ENCODE results near the gene TAL1.
A peak's percentile ranks its signal among the peaks of the same experiment; 100 is the strongest.
"Not testable (repeated sequence)": the region's sequence is repeated elsewhere in the genome, so short reads cannot be mapped to it uniquely, and the experiment has no call there.

TAL1 gene

DNA sequence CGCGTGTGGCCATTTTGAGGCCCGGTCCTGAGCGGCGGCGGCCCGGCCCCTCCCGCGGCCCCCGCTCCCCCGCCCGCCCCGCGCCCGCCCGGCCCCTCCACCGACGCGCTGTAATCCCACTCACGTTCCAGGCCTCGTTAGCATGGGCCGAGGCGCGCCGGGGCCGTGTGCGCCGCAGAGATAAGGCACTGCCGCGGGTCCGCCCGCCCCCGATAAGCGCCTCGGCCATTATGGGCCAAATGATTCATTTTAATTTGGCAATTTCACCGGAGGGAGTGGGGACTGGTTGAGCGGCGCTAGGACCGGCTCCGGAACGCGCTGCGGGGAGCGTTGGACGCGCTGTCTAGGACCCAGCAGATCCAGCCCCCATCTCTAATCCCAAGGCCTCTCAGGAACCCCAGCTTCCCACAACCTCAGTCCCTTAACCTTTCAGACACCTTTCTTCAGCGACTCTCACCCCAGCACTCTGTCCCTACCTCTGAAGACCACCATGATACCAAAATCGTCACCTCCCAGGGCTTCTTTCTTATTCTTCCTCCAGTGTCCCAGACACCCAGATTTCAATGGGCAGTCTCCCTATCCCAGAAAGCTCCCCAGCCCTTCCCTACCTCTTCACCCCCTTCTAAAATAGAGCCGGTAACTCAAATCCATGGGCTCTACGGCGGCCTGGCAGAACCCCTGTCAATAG lies at the start of gene TAL1:
TAL1 (minus strand) TSS at position 39 of the 688 bp plus-strand sequence. CDS start 6,337 bp downstream, outside the sequence.
- FAIRE-seq (no peak), DNase-seq (ENCODE audit: insufficient read length, low spot score) (no peak)

- FAIRE-seq: no peak
- DNase-seq (ENCODE audit: insufficient read length, low spot score): no peak
Measured at GRCh38 chr1:47280142-47280541, 48.1 kb upstream of the TAL1 start.

DNA sequence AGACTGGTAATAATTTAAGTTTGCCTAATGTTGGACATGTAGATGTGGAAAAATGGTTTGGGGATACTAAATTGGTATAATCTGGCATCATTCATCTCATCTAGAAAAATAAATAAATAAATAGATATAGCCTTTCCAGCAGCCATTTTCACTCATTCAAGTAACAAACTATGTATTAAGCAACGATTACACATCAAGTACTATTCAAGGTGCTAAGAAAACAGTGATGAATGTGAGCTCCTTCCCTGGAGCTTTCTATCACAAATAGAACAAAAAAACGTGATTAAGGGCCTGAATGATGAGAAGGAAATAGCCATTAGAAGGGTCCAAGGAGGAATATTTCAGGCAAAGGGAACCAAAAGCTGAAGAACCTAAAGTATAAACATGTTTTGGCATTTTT lies 44.8 kb upstream of the TAL1 start:
- no peak for DNase-seq (ENCODE audit: insufficient read length, low spot score)
- FAIRE-seq: no peak

- not testable (repeated sequence) for DNase-seq (ENCODE audit: insufficient read length, low spot score); FAIRE-seq
Measured at GRCh38 chr1:47275811-47276210, 43.8 kb upstream of the TAL1 start.

GRCh38 chr1:47265529-47265928 lies 33.5 kb upstream of the TAL1 start:
- FAIRE-seq; DNase-seq (ENCODE audit: insufficient read length, low spot score): not testable (repeated sequence)

DNA sequence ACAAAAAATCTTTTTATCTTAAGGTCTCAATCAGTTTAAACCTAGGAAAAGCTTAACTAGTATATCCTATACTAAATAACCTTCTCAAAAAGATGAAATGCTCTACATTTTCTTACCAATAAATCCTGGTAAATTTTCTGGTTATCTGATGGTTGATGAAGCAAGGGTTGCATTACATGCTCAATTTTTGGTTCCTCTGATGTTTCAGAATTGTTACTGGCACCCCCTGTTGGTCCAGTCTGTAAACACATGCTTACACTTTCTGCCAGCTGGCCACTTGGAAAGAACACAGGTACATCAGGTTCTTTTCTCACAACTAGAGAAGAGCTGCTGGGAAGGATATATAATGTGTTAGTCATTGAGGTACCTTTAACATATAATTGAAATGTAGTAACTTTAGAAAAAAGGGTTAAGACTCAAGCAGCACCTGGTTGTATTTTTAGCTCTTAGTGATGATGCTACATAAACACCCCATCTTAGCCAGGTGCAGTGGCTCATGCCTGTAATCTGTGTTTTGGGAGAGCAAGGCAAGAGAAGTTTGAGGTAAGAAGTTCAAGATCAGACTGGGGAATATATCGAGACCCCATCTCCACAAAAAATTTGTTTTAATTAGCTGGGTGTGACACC lies 30.9 kb upstream of the TAL1 start:
- DNase-seq (ENCODE audit: insufficient read length, low spot score): peak; percentile 15

DNA sequence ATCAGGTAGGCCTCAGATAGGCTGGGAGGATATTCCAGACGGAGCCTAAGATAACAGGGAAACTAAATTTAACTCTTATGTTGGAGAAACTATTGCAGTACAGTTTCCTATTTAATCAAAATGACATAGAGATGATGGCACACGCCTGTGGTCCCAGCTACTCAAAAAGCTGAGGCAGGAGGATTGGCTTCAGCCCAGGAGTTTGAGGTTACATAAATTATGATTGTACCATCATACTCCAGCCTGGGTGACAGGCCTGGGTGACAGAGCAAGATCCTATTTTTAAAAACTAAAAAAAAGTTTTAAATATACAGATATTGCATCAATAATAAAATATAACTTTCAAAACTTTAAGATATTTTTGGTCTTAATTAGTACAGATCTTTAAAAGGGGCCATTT lies 25.2 kb upstream of the TAL1 start:
- no peak for FAIRE-seq
- DNase-seq (ENCODE audit: insufficient read length, low spot score): no peak

More for the DNA sequence above, 30.9 kb upstream of the TAL1 start:
- FAIRE-seq: peak; percentile 62

- FAIRE-seq: no peak
Measured at GRCh38 chr1:47252795-47253194, 20.8 kb upstream of the TAL1 start.

GRCh38 chr1:47252369-47252768 lies 20.3 kb upstream of the TAL1 start:
- DNase-seq (ENCODE audit: insufficient read length, low spot score): no peak
- no peak for FAIRE-seq

More at GRCh38 chr1:47252795-47253194, 20.8 kb upstream of the TAL1 start:
- DNase-seq (ENCODE audit: insufficient read length, low spot score): no peak

DNA sequence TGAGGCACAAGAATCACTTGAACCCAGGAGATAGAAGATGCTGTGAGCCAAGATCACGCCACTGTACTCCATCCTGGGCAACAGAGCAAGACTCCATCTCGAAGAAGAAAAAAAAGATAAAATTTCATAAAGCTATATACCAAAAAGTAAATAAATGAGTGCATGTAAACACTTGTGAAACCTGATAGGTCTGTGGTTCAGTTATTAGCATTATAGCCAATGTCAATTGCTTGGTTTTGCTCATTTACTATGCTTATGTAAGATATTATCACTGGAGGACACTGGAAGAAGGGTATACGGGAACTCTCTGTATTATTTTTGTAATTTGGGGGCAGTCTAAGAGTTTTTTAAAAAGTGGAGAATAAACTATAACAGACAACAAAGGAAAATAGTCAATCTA lies 17.7 kb upstream of the TAL1 start:
- FAIRE-seq (no peak), DNase-seq (ENCODE audit: insufficient read length, low spot score) (no peak)

DNA sequence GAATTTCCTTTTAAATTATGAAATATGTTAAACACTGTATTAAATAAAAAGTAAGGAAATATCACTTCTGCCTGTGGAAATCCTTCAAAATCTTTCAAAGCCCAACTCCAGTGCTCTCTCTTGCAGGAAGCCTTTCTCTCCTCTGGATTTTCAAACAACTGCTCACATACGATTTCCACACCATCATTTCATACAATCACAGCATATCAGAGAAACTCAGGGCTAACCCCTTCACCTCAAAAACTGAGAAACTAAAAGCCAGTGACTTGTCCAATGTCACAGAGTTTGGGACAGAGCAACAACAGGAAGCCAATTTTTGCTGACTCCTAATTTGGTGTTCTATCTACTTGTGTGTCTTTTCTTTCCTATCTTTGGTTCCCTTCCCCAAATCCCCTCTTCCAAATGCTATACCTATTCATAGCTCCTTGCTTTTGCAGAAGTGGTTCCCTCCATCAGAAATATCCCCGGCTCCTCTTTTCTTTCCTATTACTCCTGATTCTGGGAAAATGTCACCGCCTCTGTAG lies 12.4 kb upstream of the TAL1 start:
- no peak for DNase-seq (ENCODE audit: insufficient read length, low spot score)
- no peak for FAIRE-seq

GRCh38 chr1:47243910-47244309 lies 11.9 kb upstream of the TAL1 start:
- no peak for DNase-seq (ENCODE audit: insufficient read length, low spot score)
- FAIRE-seq: no peak

DNA sequence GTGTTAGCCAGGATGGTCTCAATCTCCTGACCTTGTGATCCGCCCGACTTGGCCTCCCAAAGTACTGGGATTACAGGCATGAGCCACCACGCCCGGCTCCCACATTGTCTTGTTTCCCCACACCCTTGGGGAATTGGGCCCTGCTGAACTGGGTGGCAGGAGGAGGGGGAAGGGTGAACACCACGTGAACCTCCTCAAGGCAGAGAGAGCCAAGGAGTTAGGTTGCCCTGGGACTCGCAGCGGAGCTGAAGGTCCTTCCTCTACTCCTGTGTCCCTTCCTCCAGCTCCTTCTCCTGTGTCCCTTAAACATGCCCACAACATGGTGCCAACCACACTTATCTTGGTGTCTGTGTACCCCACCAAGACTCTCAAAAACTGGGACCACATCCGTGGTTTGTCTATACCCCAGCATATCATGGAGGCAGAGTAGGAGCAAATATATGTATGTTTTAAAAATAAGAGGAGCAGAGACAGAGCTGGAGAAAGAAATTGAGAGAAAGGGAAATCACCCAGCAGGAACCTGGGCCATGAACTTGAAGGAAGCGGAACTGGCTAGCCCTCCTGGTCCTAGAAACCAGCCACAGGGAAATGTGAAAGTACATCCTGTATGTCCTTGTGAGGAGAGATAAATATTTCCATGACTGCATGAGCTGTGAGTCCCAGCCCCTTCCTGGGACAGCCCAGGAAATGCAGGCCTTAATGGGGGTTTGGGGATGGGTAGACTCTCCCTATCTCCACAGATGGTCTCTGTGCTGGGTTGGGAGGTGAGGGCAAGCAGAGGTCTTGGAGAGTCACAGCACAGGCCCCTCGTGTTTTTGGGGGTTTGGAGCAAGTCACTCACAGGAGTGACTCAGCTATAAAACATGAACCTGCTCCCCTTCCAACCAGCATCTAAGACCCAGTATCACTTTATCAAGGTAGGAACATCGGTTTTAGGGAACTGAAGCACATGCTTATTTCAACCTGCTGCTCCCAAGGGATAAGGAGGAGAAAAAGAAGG lies 9.4 kb upstream of the TAL1 start:
- FAIRE-seq: no peak
- DNase-seq (ENCODE audit: insufficient read length, low spot score): no peak

DNA sequence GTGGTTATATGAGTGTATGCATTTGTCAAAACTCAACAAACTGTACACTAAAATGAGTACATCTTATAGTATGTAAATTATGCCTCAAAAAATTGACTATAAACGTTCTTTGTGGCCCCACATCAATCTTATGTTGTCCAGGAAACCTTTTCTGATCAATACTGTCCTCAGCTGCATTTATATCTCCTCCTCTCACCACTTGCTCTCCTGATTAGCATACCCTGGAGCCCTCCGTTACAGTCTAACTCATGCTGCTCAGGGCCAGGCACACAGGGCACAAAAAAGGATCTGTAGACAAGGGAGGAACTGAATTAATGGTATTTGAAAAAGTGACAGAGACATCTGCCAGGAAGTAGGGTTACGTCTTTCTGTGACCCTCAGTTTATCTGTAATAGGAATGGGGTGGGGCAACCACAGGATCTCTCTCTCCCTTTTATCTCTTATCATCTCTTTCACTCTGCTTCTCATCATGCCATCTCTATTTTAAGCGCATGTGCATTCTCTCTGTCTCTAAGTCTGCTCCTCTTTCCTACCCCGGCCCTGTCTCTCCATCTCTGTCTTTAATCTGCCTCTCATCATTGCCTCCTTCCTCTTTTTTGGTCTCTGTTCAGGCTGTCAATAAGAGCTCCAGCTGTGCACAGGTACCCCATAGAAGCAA lies 7.0 kb upstream of the TAL1 start:
- DNase-seq (ENCODE audit: insufficient read length, low spot score) (no peak), FAIRE-seq (no peak)

DNA sequence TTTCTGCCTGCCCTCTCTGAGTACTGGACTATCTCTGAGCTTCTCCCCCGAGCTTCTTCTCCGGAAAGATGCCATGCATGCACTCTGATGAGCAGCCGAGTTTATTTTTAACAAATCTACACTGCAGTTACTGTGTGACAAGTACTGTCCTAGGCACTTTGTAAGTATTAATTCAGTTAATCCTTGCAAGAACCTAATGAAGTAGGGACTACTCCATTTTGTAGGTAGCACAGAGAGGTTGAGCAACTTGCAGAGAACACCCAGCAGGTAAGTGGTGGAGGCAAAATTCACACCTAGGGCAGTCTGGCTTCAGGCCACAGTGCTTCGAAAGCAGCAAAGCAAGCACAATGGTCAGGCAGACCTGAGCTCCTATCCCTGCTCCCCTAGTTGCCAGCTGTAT lies 3.8 kb upstream of the TAL1 start:
- DNase-seq (ENCODE audit: insufficient read length, low spot score) (no peak), FAIRE-seq (no peak)

DNA sequence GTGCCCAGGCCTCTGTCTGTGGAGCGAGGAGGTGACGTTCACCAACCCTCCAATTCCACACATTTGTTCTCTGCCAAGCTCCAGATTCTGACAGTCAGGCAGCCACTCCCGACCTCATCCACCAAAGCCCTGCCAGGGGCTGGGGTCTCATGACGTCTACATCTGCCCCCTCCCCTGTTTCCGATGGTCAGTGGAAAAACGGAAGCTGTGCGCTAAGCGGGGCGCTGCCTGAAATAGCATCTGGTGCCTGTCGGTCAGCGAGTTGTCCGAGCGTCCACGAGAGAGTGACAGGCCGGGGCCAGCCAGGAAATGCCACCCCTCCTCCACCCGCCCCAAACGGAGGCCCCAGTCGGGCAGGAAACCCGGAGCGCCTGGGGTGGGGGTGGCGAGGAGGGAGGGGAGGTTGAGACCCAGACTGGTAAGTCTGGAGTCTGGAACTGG lies 3.2 kb upstream of the TAL1 start:
- no peak for FAIRE-seq

DNA sequence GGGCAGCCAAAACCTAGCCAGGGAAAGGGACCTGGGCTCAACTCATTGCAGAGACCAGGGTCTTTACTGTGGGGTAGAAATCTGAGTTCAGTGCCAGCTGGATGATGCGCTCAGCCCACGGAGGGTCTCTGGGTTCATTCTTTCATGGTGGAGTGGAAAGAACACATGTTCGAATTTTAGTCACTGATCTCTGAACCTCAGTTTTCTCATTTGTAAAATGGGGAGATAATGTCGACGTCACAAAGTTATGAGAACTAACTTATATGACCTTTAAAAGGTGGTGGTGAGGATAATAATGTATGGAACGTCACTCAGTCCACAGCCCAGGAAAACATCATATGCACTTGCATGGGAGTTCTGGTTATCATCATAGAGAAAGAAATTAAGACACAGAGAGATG lies 1.2 kb upstream of the TAL1 start:
- DNase-seq (ENCODE audit: insufficient read length, low spot score) (no peak), FAIRE-seq (no peak)

More for the DNA sequence above, 3.2 kb upstream of the TAL1 start:
- no peak for DNase-seq (ENCODE audit: insufficient read length, low spot score)

DNA sequence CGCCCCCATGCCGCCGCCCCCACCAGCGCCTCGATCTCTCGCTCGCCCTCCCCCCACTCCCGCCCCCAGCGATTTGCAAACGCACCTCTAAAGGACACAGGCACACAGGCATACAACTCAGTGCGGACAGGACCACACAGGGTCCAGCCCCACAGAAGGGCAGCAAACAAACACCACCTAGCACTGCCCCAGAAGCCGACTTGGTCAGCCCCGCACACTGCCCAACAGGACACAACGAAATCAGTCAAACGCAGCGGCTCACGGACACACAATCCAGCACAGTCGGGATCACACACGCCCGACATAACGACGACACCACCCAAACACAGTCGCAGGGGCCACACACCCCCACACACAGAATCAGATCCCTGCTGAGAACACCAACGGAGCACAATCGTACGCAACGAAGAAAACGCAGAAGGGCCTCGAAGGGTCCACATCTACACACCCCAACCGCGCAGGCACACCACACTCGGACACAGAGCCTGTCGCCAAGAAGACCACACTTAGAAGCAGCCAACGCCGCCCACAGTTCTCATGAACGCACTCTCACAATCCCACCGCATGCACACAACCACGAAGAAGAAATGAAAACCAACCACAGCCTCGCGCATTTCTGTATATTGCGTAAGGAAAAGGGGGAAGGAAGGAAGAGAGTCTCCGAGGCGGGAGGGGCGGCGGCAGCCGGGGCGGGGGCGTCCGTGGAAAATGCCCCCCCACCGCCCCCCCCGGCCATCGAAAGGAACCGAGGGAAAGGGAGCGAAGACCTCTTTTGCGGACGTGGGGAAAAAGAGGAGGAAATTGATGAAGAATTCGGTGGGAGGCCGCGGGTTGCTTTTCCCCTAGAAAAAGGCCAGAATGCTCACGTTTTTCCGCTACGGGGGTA lies 481 bp downstream of the TAL1 start:
- DNase-seq (ENCODE audit: insufficient read length, low spot score): no peak
- FAIRE-seq: no peak

- FAIRE-seq: no peak
- DNase-seq (ENCODE audit: insufficient read length, low spot score): no peak
Measured at GRCh38 chr1:47230692-47231300, 1.2 kb downstream of the TAL1 start.

Data from GM19239 (cell line).